BE2C (cell line): ENCODE results near the gene ACTL6B.
A peak's percentile ranks its signal among the peaks of the same experiment; 100 is the strongest.
"Not testable (repeated sequence)": the region's sequence is repeated elsewhere in the genome, so short reads cannot be mapped to it uniquely, and the experiment has no call there.

Source experiments
- DNase-seq: peaks from one replicate; pipeline ENCODE4 v3.0.0-alpha.2; 2020
- H3K27me3 ChIP-seq: fragments of 250-450 bp; sonication (Bioruptor Pico); 2 replicates; pipeline ENCODE4 v1.5.1; 2020; ENCODE audit warnings: mild to moderate bottlenecking
- H3K36me3 ChIP-seq: fragments of 250-450 bp; sonication (Bioruptor Pico); 2 replicates; pipeline ENCODE4 v1.5.1; 2020; ENCODE audit warnings: mild to moderate bottlenecking
- H3K4me1 ChIP-seq: fragments of 250-450 bp; sonication (Bioruptor Pico); 2 replicates; pipeline ENCODE4 v1.5.1; 2020
- H3K4me3 ChIP-seq: 2 replicates; pipeline ENCODE4 v1.5.1; 2011; ENCODE audit warnings: low read depth, low read length
- H3K9me3 ChIP-seq: fragments of 250-450 bp; sonication (Bioruptor Pico); 2 replicates; pipeline ENCODE4 v1.5.1; 2020
- TF ChIP-seq, protein P1 (sequence below): IDR thresholded peaks from 2 replicates; pipeline ENCODE4 v1.5.1; 2012; ENCODE audit warnings: mild to moderate bottlenecking, low read depth, low read length

The ACTL6B gene

DNA sequence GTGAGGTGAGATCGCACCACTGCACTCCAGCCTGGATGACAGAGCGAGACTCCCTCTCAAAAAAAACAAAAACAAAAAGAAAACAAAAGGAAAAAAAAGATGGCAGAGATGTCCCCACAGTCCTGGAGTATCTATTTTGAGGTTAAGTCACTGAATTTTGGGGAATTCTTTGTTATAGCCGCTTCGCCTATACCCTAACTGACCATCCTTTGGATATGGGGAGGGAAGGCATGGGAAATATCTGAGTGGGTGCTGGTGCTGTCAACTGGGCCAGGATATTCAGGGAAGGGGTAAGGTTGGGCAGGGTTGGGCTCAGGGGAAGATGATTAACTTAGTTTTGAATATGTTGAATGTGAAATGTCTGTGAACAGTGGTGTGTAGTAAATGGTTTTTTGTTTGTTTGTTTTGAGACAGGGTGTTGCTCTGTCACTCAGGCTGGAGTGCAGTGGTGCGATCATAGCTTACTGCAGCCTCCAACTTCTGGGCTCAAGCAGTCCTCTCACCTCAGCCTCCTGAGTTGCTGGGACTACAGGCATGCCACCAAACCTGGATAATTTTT lies 9.0 kb upstream of the ACTL6B start:
- TF ChIP-seq, protein P1, sequence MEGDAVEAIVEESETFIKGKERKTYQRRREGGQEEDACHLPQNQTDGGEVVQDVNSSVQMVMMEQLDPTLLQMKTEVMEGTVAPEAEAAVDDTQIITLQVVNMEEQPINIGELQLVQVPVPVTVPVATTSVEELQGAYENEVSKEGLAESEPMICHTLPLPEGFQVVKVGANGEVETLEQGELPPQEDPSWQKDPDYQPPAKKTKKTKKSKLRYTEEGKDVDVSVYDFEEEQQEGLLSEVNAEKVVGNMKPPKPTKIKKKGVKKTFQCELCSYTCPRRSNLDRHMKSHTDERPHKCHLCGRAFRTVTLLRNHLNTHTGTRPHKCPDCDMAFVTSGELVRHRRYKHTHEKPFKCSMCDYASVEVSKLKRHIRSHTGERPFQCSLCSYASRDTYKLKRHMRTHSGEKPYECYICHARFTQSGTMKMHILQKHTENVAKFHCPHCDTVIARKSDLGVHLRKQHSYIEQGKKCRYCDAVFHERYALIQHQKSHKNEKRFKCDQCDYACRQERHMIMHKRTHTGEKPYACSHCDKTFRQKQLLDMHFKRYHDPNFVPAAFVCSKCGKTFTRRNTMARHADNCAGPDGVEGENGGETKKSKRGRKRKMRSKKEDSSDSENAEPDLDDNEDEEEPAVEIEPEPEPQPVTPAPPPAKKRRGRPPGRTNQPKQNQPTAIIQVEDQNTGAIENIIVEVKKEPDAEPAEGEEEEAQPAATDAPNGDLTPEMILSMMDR = no peak
- Histone ChIP-seq H3K4me1 (no peaks in the 10 kb centered on the region), H3K36me3 (no peaks in the 10 kb centered on the region), H3K9me3 (no peaks in the 10 kb centered on the region), H3K4me3 (no peak overlapping the region), H3K27me3 (no peaks in the 10 kb centered on the region)
- DNase-seq = no peak

GRCh38 chr7:100662194-100662776 lies 6.0 kb upstream of the ACTL6B start:
- H3K27me3 ChIP-seq, H3K36me3 ChIP-seq, H3K4me1 ChIP-seq, H3K9me3 ChIP-seq, DNase-seq, H3K4me3 ChIP-seq: not testable (repeated sequence)

GRCh38 chr7:100654908-100655831 lies 1.1 kb downstream of the ACTL6B start:
- Histone ChIP-seq H3K4me3 (peak overlapping the region; percentile 69), H3K27me3 (no peaks in the 10 kb centered on the region), H3K4me1 (no peaks in the 10 kb centered on the region), H3K9me3 (no peaks in the 10 kb centered on the region), H3K36me3 (no peaks in the 10 kb centered on the region)
- TF ChIP-seq, protein P1 = no peak
- no peak for DNase-seq

- no peaks in the 10 kb centered on the region for H3K4me1 ChIP-seq
Measured at GRCh38 chr7:100649826-100650565, 6.3 kb downstream of the ACTL6B start.

DNA sequence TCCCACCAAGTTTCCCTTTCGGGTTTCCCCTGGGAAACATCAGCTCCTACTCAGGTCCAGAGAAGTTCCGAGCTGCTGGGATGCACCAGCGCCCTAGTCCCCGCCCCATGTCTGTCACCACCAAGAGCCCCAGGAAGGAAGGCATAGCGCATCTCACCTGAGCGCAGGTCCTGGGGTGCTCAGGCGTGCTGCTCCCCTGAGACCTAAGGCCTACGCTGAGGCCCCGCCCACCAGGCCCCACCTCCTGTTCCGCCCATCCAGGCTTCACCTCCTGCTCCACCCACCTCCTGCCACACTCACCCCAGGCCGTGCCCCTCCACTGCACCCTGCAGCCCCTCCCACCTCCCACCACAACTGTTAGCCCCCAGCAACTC lies 13.7 kb downstream of the ACTL6B start:
- Histone ChIP-seq H3K36me3 (no peaks in the 10 kb centered on the region), H3K4me3 (no peak overlapping the region), H3K9me3 (no peaks in the 10 kb centered on the region), H3K27me3 (no peaks in the 10 kb centered on the region), H3K4me1 (no peaks in the 10 kb centered on the region)
- no peak for DNase-seq
- TF ChIP-seq, protein P1 = no peak

More at GRCh38 chr7:100649826-100650565, 6.3 kb downstream of the ACTL6B start:
- H3K9me3 ChIP-seq = no peaks in the 10 kb centered on the region
- no peaks in the 10 kb centered on the region for H3K36me3 ChIP-seq
- H3K4me3 ChIP-seq = no peak overlapping the region
- no peak for DNase-seq
- H3K27me3 ChIP-seq = no peaks in the 10 kb centered on the region
- TF ChIP-seq, protein P1 = no peak

DNA sequence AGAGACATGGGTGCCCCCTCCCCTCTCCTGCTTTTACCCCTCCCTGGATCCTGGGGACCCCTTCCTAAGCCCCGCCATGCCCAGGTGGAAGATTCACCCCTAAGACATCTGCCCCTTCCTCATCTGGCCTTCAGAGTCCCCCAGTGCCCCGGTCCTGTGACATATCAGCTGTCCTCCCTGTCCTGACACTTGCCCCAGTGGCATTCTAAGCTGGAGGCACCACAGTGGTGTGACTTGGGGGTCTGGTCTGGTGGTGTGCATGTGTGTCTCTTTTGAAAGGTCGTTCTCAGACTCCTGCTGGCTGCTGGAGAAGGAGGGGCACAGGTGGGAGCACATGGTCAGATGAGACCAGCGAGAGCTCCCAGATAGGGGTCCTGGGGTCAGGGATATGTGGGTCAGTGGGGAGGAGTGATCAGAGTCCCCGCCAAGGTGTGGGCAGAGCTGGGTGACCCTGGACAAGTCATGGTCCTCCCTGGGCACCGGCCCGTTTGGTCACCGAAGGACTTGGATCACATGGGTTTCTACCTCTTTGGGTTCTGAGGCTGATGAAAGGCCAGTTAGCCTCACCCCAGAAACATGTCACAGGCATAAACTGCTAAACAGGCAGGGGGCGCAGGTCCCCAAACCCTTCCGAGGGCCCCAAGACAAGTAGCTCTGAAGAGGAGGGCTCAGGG lies 14.3 kb downstream of the ACTL6B start:
- no peak overlapping the region for H3K4me3 ChIP-seq

More for the DNA sequence above, 14.3 kb downstream of the ACTL6B start:
- TF ChIP-seq, protein P1 = no peak
- H3K36me3 ChIP-seq = no peaks in the 10 kb centered on the region
- no peaks in the 10 kb centered on the region for H3K4me1 ChIP-seq
- H3K27me3 ChIP-seq = no peaks in the 10 kb centered on the region
- DNase-seq = no peak
- H3K9me3 ChIP-seq = no peaks in the 10 kb centered on the region
